HepG2 (cell line): Measurements from ENCODE around the gene ABCB11. TPM values are rescaled to one million over a fixed set of nuclear protein-coding genes. Genes with fewer than 3 reads are reported as not detected.

ENCODE experiments used
- ARNTL ChIP-seq: sonication (generic); formaldehyde crosslinking; IDR thresholded peaks from 2 replicates; pipeline ENCODE4 v1.4.0; 2020; ENCODE audit warnings: mild to moderate bottlenecking, missing genetic modification reagents
- GATA4 ChIP-seq: sonication (generic); IDR thresholded peaks from 2 replicates; pipeline ENCODE4 v1.6.1; 2016; ENCODE audit warnings: antibody characterized with exemption, low read depth, borderline replicate concordance
- HOXA3 ChIP-seq: sonication (generic); formaldehyde crosslinking; IDR thresholded peaks from 2 replicates; pipeline ENCODE4 v1.5.0; 2020; ENCODE audit warnings: missing genetic modification reagents
- KLF13 ChIP-seq: sonication (generic); formaldehyde crosslinking; IDR thresholded peaks from 2 replicates; pipeline ENCODE4 v1.4.0; 2020; ENCODE audit warnings: mild to moderate bottlenecking, missing genetic modification reagents
- MTF2 ChIP-seq: sonication (generic); formaldehyde crosslinking; IDR thresholded peaks from 2 replicates; pipeline ENCODE4 v1.5.0; 2020; ENCODE audit warnings: missing genetic modification reagents, borderline replicate concordance
- MXI1 ChIP-seq: IDR thresholded peaks from 3 replicates; pipeline ENCODE4 v1.6.1; 2012; ENCODE audit warnings: low read depth, low read length, inconsistent platforms, borderline replicate concordance
- NFKBIZ ChIP-seq: IDR thresholded peaks from 2 replicates; pipeline ENCODE4 v1.6.1; 2018; ENCODE audit warnings: missing genetic modification reagents, missing compliant biosample characterization
- POLR2G ChIP-seq: fragments of 200-400 bp; formaldehyde crosslinking; IDR thresholded peaks from 2 replicates; pipeline ENCODE4 v1.6.1; 2018; ENCODE audit warnings: mild to moderate bottlenecking, low read depth, low read length, moderate library complexity
- PTBP1 ChIP-seq: fragments of 200-400 bp; formaldehyde crosslinking; IDR thresholded peaks from 2 replicates; pipeline ENCODE4 v1.6.1; 2018; ENCODE audit warnings: low read length, low read depth; ENCODE audit not compliant: poor library complexity, severe bottlenecking
- TBX3 ChIP-seq: fragments of 450-650 bp; IDR thresholded peaks from 2 replicates; pipeline ENCODE4 v1.6.1; 2017; ENCODE audit warnings: antibody characterized with exemption, mild to moderate bottlenecking, inconsistent platforms, borderline replicate concordance
- ZNF367 ChIP-seq: sonication (generic); formaldehyde crosslinking; IDR thresholded peaks from 2 replicates; pipeline ENCODE4 v1.4.0; 2020; ENCODE audit warnings: missing genetic modification reagents, borderline replicate concordance
- ZNF556 ChIP-seq: sonication (generic); formaldehyde crosslinking; IDR thresholded peaks from 2 replicates; pipeline ENCODE4 v1.4.0; 2020; ENCODE audit warnings: mild to moderate bottlenecking, missing genetic modification reagents, borderline replicate concordance
- ZNF761 ChIP-seq: sonication (generic); formaldehyde crosslinking; conservative IDR thresholded peaks from 2 replicates; pipeline ENCODE4 v1.4.0; 2020; ENCODE audit warnings: mild to moderate bottlenecking, missing genetic modification reagents
- ZNF790 ChIP-seq: sonication (generic); formaldehyde crosslinking; IDR thresholded peaks from 2 replicates; pipeline ENCODE4 v1.8.0; 2022; ENCODE audit warnings: missing genetic modification reagents, mild to moderate bottlenecking, borderline replicate concordance
- ZNF850 ChIP-seq: sonication (generic); formaldehyde crosslinking; conservative IDR thresholded peaks from 2 replicates; pipeline ENCODE4 v1.9.0; 2021; ENCODE audit warnings: mild to moderate bottlenecking, missing genetic modification reagents
- ZSCAN25 ChIP-seq: sonication (generic); formaldehyde crosslinking; IDR thresholded peaks from 2 replicates; pipeline ENCODE4 v1.8.0; 2022; ENCODE audit warnings: mild to moderate bottlenecking, missing genetic modification reagents
- polyA plus RNA-seq, 8 experiments: library from polyadenylated mRNA; depleted of rRNA in 3 of 8; stranded (reverse) in 7 of 8; unstranded in 1 of 8; fragments of >200 nt; fragmentation: Illumina TruSeq in 4 of 8; extraction: Trizol in 4 of 8; gene quantifications; 2 replicates each; pipeline versions ENCODE4 v1.2.1 to v1.2.3, GENCODE V29; 2011 to 2016; ENCODE audit warnings: low read depth in 4 of 8, missing spikeins in 1 of 8, mixed read lengths in 1 of 8; ENCODE audit not compliant: insufficient read depth in 1 of 8
- total RNA-seq, 5 experiments: library from RNA; depleted of rRNA; stranded (reverse); fragments of >200 nt; fragmentation: Illumina TruSeq; extraction: Trizol; gene quantifications; 2 replicates each; pipeline ENCODE4 v1.2.3, GENCODE V29; 2016; ENCODE audit warnings: low read depth in 1 of 5
- TF ChIP-seq, protein P1 (sequence below): sonication (generic); formaldehyde crosslinking; IDR thresholded peaks from 2 replicates; pipeline ENCODE4 v1.8.0; 2022; ENCODE audit warnings: mild to moderate bottlenecking, missing genetic modification reagents, moderate library complexity
- TF ChIP-seq, protein P2 (sequence below): sonication (generic); formaldehyde crosslinking; IDR thresholded peaks from 2 replicates; pipeline ENCODE4 v1.4.0; 2020; ENCODE audit warnings: missing genetic modification reagents, low read depth, mild to moderate bottlenecking, borderline replicate concordance
- TF ChIP-seq, protein P3 (sequence below): sonication (generic); formaldehyde crosslinking; IDR thresholded peaks from 2 replicates; pipeline ENCODE4 v1.5.1; 2020; ENCODE audit warnings: missing genetic modification reagents, mild to moderate bottlenecking, borderline replicate concordance
- TF ChIP-seq, protein P4 (sequence below): sonication (generic); formaldehyde crosslinking; IDR thresholded peaks from 2 replicates; pipeline ENCODE4 v1.4.0; 2020; ENCODE audit warnings: mild to moderate bottlenecking, low read depth, missing genetic modification reagents
- TF ChIP-seq, protein P5 (sequence below): sonication (generic); formaldehyde crosslinking; IDR thresholded peaks from 2 replicates; pipeline ENCODE4 v1.5.1; 2020; ENCODE audit warnings: mild to moderate bottlenecking, missing genetic modification reagents, moderate library complexity

The ABCB11 gene
- total and polyA plus RNA-seq, 2 of the 13 experiments (the other 11 are each of a cell fraction or from before 2014, with no cell fraction given): not detected

DNA sequence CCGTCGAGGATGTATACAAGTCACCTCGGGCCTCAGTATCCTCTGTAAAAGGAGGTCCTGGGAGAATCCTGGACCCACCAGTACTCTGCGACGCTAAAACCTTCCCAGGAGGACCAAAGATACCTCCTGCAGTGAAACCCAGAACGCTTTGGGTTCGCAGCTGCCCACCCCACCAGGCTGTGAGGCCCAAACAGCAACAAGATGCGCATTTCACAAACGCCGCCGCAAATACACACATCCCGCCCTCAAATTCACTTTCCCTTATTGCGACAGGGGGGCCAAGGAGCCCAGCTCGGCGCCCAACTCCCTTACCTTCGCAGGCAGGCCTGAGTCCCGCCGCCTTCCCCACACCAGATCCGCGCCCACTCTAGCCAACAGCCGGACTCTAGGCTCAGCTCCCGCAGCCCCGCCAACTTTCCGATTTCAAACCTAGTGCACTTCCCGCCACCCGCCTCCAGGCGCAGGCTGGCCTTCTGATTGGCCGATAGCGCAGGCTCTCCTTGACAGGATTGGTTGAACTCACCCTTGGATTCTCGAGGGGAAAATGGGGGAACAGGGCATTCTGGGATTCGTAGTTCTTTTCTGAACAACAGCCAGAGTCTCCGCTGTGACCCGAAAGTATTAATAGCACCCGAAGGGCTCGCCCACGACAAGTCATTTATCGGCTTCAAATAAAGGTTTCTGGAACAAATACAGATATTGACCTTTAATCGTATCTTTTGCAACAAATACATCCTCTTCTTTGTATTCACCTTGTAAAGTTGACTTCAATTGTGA, 140.9 kb downstream of the ABCB11 start, which contains the start of gene SPC25 (continued):
- TF ChIP-seq, protein P1, sequence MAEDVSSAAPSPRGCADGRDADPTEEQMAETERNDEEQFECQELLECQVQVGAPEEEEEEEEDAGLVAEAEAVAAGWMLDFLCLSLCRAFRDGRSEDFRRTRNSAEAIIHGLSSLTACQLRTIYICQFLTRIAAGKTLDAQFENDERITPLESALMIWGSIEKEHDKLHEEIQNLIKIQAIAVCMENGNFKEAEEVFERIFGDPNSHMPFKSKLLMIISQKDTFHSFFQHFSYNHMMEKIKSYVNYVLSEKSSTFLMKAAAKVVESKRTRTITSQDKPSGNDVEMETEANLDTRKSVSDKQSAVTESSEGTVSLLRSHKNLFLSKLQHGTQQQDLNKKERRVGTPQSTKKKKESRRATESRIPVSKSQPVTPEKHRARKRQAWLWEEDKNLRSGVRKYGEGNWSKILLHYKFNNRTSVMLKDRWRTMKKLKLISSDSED (CRISPR knock-in tag): no peak
- no peak for TF ChIP-seq ARNTL (CRISPR knock-in tag)
- 0 out of 2 replicates have a peak, but pooled peaks have one; percentile 34 for TF ChIP-seq ZSCAN25
- peak; percentile 63; the same call in 1 of the 3 replicates for TF ChIP-seq MXI1
- TF ChIP-seq ZNF367 (CRISPR knock-in tag): no peak
- peak; percentile 94; the same call in 1 of the 2 replicates for TF ChIP-seq KLF13 (CRISPR knock-in tag)
- no peak for TF ChIP-seq ZNF556
- TF ChIP-seq, protein P2, sequence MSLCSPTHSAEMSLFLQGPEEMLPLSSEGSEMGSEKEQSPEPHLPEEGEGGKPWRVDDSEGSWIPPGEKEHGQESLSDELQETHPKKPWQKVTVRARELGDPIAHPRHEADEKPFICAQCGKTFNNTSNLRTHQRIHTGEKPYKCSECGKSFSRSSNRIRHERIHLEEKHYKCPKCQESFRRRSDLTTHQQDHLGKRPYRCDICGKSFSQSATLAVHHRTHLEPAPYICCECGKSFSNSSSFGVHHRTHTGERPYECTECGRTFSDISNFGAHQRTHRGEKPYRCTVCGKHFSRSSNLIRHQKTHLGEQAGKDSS (CRISPR knock-in tag): no peak
- no peak for TF ChIP-seq GATA4
- TF ChIP-seq, protein P3, sequence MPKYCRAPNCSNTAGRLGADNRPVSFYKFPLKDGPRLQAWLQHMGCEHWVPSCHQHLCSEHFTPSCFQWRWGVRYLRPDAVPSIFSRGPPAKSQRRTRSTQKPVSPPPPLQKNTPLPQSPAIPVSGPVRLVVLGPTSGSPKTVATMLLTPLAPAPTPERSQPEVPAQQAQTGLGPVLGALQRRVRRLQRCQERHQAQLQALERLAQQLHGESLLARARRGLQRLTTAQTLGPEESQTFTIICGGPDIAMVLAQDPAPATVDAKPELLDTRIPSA (CRISPR knock-in tag): no peak; the same call in 1 of the 2 replicates
- TF ChIP-seq POLR2G: peak; percentile 74
- no peak for TF ChIP-seq PTBP1
- TF ChIP-seq, protein P4, sequence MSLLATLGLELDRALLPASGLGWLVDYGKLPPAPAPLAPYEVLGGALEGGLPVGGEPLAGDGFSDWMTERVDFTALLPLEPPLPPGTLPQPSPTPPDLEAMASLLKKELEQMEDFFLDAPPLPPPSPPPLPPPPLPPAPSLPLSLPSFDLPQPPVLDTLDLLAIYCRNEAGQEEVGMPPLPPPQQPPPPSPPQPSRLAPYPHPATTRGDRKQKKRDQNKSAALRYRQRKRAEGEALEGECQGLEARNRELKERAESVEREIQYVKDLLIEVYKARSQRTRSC: no peak
- TF ChIP-seq ZNF761 (CRISPR knock-in tag): no peak
- no peak for TF ChIP-seq TBX3
- TF ChIP-seq MTF2 (CRISPR knock-in tag): no peak
- no peak for TF ChIP-seq ZNF790 (CRISPR knock-in tag)
- TF ChIP-seq NFKBIZ: no peak
- TF ChIP-seq, protein P5, sequence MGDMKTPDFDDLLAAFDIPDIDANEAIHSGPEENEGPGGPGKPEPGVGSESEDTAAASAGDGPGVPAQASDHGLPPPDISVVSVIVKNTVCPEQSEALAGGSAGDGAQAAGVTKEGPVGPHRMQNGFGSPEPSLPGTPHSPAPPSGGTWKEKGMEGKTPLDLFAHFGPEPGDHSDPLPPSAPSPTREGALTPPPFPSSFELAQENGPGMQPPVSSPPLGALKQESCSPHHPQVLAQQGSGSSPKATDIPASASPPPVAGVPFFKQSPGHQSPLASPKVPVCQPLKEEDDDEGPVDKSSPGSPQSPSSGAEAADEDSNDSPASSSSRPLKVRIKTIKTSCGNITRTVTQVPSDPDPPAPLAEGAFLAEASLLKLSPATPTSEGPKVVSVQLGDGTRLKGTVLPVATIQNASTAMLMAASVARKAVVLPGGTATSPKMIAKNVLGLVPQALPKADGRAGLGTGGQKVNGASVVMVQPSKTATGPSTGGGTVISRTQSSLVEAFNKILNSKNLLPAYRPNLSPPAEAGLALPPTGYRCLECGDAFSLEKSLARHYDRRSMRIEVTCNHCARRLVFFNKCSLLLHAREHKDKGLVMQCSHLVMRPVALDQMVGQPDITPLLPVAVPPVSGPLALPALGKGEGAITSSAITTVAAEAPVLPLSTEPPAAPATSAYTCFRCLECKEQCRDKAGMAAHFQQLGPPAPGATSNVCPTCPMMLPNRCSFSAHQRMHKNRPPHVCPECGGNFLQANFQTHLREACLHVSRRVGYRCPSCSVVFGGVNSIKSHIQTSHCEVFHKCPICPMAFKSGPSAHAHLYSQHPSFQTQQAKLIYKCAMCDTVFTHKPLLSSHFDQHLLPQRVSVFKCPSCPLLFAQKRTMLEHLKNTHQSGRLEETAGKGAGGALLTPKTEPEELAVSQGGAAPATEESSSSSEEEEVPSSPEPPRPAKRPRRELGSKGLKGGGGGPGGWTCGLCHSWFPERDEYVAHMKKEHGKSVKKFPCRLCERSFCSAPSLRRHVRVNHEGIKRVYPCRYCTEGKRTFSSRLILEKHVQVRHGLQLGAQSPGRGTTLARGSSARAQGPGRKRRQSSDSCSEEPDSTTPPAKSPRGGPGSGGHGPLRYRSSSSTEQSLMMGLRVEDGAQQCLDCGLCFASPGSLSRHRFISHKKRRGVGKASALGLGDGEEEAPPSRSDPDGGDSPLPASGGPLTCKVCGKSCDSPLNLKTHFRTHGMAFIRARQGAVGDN: peak; percentile 82
- TF ChIP-seq ZNF850 (CRISPR knock-in tag): no peak
- peak; percentile 81 for TF ChIP-seq HOXA3 (CRISPR knock-in tag)
